ENCODE data around the gene BIN2. TPM values are rescaled to one million over a fixed set of nuclear protein-coding genes. Genes with fewer than 3 reads are reported as not detected.
"Not testable (repeated sequence)": the region's sequence is repeated elsewhere in the genome, so short reads cannot be mapped to it uniquely, and the experiment has no call there.

The BIN2 gene
- total RNA-seq, 1 donor from 2014 or later: not detected

DNA sequence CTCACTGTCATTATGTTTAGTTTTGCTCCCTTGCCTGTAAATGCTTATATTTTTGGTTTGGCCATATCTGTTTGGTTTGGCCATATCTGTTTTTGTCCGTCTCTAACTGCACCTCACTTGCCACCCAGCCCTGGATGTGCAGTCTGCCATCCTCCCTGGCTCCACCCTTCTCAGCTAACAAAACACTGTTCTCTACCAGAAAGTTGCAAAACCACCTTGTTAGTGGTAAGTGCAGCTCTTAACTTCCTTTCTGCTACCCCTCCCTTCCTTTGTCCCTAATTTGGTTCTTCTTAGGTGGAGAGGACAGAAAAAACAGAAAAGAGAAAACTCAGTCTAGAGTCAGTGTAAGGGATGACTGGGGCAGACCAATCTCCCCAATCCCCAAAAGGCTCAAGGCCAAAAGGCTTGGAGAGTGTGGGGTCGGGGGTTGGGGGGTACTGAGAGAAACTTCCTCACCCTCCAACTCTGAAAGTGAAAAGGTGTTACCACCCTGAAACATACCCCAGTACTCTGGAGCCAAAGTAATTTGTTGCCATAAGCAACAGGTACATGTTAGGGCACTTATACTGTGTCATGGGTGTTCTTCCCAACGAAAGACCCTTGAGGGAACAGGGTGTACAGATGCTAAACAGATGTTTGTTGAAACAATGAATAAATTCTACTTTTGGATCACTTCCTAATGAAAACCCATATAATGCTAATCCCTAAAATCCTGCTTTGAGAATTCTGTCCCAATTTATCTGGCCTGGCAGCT, 5.0 kb downstream of the BIN2 start:
- H3K27me3 Mint-ChIP-seq (ENCODE audit: unreplicated experiment): no peaks in the 10 kb centered on the region
- no peaks in the 10 kb centered on the region for H3K36me3 Mint-ChIP-seq (ENCODE audit: low read depth, unreplicated experiment)
- H3K9me3 Mint-ChIP-seq (ENCODE audit: unreplicated experiment): no peaks in the 10 kb centered on the region
- no peak for DNase-seq (ENCODE audit: low spot score)
- TF ChIP-seq, protein P1, sequence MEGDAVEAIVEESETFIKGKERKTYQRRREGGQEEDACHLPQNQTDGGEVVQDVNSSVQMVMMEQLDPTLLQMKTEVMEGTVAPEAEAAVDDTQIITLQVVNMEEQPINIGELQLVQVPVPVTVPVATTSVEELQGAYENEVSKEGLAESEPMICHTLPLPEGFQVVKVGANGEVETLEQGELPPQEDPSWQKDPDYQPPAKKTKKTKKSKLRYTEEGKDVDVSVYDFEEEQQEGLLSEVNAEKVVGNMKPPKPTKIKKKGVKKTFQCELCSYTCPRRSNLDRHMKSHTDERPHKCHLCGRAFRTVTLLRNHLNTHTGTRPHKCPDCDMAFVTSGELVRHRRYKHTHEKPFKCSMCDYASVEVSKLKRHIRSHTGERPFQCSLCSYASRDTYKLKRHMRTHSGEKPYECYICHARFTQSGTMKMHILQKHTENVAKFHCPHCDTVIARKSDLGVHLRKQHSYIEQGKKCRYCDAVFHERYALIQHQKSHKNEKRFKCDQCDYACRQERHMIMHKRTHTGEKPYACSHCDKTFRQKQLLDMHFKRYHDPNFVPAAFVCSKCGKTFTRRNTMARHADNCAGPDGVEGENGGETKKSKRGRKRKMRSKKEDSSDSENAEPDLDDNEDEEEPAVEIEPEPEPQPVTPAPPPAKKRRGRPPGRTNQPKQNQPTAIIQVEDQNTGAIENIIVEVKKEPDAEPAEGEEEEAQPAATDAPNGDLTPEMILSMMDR (IDR thresholded peaks at IDR 0.05; ENCODE audit: unreplicated experiment): no peak
- H3K27ac Mint-ChIP-seq (ENCODE audit: unreplicated experiment): no peak overlapping the region
- no peak overlapping the region for H3K4me3 Mint-ChIP-seq (ENCODE audit: unreplicated experiment)
- H3K4me1 Mint-ChIP-seq (ENCODE audit: unreplicated experiment): peaks cover 12% of the 10 kb centered on the region

DNA sequence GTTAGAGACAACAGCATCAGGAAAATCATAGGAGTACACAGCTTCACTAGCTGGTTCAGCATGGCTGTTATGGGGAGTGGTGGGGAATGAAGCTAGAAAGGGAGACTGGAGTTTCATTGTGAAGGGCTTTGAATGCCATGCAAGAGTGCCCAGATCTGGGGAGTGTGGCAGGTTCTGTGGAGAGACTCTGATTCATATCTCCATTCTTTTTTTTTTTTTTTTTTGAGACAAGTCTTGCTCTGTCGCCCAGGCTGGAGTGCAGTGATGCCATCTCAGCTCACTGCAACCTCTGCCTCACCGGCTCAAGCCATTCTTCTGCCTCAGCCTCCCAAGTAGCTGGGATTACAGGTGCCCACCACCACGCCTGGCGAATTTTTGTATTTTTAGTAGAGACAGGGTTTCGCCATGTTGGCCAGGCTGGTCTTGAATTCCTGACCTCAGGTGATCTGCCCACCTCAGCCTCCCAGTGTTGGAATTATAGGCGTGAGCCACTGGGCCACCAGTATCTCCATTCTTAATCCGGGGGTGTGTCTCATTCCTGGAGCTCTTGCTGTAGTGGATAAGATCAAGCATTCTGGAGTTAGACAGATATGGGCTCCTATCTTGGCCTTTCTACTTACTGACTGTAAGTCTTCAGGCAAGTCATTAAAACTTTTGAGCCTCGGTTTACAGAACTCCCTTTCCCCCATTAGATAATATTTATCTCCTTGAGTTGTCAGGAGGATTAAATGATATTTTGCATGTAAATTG, 5.7 kb downstream of the BIN2 start:
- not testable (repeated sequence) for H3K9me3 Mint-ChIP-seq (ENCODE audit: unreplicated experiment); H3K27ac Mint-ChIP-seq (ENCODE audit: unreplicated experiment); DNase-seq (ENCODE audit: low spot score); H3K27me3 Mint-ChIP-seq (ENCODE audit: unreplicated experiment); H3K36me3 Mint-ChIP-seq (ENCODE audit: low read depth, unreplicated experiment); H3K4me3 Mint-ChIP-seq (ENCODE audit: unreplicated experiment)
- peaks cover 12% of the 10 kb centered on the region for H3K4me1 Mint-ChIP-seq (ENCODE audit: unreplicated experiment)

DNA sequence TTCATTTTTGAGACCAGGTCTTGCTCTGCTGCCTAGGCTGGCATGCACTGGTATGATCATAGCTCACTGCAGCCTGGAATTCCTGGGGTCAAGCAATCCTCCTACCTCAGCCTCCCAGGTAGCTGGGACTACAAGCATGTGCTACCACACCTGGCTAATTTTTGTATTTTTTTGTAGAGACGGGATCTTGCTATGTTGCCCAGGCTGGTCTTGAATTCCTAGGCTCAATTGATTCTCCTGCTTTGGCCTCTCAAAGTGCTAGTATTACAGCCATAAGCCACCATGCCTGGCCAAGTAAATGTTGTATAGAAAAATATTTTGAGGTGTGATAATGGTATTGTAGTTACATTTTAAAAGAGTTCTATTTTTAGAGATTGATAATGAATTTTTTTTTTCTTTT, 12.6 kb downstream of the BIN2 start:
- no peaks in the 10 kb centered on the region for H3K9me3 Mint-ChIP-seq (ENCODE audit: unreplicated experiment)

DNA sequence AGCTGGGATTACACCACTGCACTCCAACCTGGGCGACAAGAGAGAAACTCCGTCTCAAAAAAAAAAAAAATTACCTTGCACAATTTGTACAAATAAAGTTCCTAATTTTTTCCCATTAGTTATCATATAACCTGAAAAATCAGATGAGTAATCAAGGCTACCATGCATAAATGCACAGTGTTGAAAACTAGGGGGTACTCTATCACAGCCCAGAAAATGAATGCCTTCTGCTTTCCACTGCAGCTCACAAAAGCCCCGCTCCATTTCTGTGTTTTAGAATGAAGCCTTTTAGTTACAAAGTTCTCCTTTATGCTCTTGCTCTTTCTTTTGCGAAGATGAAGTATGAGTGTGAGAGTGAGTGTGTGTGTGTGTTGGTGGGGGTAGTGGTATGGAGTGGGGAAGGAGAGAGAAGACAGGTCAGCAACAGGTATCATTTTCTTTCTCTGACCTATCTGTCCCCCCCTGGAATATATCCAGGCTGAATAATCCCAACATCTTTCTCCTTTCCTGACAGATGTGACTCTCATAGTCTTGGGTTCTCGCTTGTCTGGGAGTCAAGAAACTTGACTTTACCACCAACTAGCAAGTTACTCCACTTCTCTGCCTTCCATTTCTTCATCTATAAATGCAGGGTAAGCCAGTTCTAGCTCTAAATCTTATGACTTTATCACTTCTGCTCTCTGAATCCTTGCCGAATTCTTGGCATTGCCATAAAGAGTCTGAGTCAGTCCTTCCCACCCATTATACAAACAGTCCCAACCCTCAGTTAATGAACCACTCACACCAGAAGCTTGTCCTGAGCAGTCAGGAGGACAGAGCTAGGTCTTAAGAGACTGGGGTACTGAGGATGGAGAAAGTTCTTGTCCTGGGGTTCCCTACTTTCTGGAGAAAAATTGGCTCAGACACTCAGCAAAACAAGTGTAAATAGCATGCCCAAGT, 16.1 kb downstream of the BIN2 start:
- no peaks in the 10 kb centered on the region for H3K9me3 Mint-ChIP-seq (ENCODE audit: unreplicated experiment)
- H3K36me3 Mint-ChIP-seq (ENCODE audit: low read depth, unreplicated experiment): no peaks in the 10 kb centered on the region
- H3K27me3 Mint-ChIP-seq (ENCODE audit: unreplicated experiment): peaks cover 1% of the 10 kb centered on the region
- no peak overlapping the region for H3K4me3 Mint-ChIP-seq (ENCODE audit: unreplicated experiment)
- no peaks in the 10 kb centered on the region for H3K4me1 Mint-ChIP-seq (ENCODE audit: unreplicated experiment)
- no peak overlapping the region for H3K27ac Mint-ChIP-seq (ENCODE audit: unreplicated experiment)
- DNase-seq (ENCODE audit: low spot score): no peak
- TF ChIP-seq, protein P1 (IDR thresholded peaks at IDR 0.05; ENCODE audit: unreplicated experiment): no peak

More for the DNA sequence above, 12.6 kb downstream of the BIN2 start:
- Mint-ChIP-seq H3K4me1 (ENCODE audit: unreplicated experiment) (no peaks in the 10 kb centered on the region), H3K4me3 (ENCODE audit: unreplicated experiment) (no peak overlapping the region), H3K27ac (ENCODE audit: unreplicated experiment) (no peak overlapping the region), H3K36me3 (ENCODE audit: low read depth, unreplicated experiment) (no peaks in the 10 kb centered on the region), H3K27me3 (ENCODE audit: unreplicated experiment) (no peaks in the 10 kb centered on the region)
- DNase-seq (ENCODE audit: low spot score): no peak
- TF ChIP-seq, protein P1 (IDR thresholded peaks at IDR 0.05; ENCODE audit: unreplicated experiment): no peak

DNA sequence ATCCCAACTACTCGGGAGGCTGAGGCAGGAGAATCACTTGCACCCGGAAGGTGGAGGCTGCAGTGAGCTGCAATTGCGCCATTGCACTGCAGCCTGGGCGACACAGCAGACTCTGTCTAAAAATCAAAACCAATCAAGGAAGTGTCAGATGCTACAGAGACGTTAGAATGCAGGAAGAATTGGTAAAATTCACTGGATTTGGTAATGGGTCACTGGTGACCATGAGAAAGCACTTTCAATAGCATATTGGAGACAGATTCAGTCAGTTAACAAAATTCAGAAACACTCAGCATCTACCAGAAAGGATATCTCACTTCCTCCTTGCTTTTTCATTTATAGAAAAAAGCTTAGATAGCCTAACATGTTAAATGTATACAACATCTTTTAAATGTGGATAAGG, 17.5 kb downstream of the BIN2 start:
- Mint-ChIP-seq H3K27me3 (ENCODE audit: unreplicated experiment) (peaks cover 1% of the 10 kb centered on the region), H3K9me3 (ENCODE audit: unreplicated experiment) (no peaks in the 10 kb centered on the region), H3K4me1 (ENCODE audit: unreplicated experiment) (no peaks in the 10 kb centered on the region), H3K27ac (ENCODE audit: unreplicated experiment) (no peak overlapping the region), H3K36me3 (ENCODE audit: low read depth, unreplicated experiment) (no peaks in the 10 kb centered on the region), H3K4me3 (ENCODE audit: unreplicated experiment) (no peak overlapping the region)
- TF ChIP-seq, protein P1 (IDR thresholded peaks at IDR 0.05; ENCODE audit: unreplicated experiment): no peak
- DNase-seq (ENCODE audit: low spot score): no peak

DNA sequence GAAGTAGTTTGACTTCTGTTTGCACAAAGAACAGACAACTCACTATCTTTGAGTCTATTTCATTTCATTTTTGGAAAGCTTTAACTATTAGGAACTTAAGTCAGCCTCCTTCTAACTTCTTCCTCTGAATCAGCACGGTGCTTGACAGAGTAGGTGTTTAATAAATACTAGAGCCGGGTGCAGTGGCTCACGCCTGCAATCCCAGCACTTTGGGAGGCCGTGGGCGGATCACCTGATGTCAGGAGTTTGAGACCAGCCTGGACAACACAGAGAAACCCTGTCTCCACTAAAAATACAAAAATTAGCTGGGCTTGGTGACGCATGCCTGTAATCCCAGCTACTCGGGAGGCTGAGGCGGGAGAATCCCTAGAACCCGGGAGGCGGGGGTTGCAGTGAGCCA, 23.2 kb downstream of the BIN2 start:
- not testable (repeated sequence) for H3K27me3 Mint-ChIP-seq (ENCODE audit: unreplicated experiment); H3K4me1 Mint-ChIP-seq (ENCODE audit: unreplicated experiment)

More for the DNA sequence above, 23.2 kb downstream of the BIN2 start:
- not testable (repeated sequence) for H3K36me3 Mint-ChIP-seq (ENCODE audit: low read depth, unreplicated experiment); H3K9me3 Mint-ChIP-seq (ENCODE audit: unreplicated experiment); H3K4me3 Mint-ChIP-seq (ENCODE audit: unreplicated experiment); H3K27ac Mint-ChIP-seq (ENCODE audit: unreplicated experiment); DNase-seq (ENCODE audit: low spot score)
